Mucosa of rectum (tissue), 2 donors: ENCODE data around the gene SYNE2.

Source experiments
- H3K27ac ChIP-seq, 2 donors: one replicate each; pipeline ENCODE4 v1.7.0; 2013; ENCODE audit warnings: inconsistent platforms in 2 of 2, low read depth in 2 of 2, low read length in 2 of 2
- H3K27me3 ChIP-seq, 2 donors: one replicate each; pipeline ENCODE4 v1.7.0; 2013; ENCODE audit warnings: low read length in 2 of 2; ENCODE audit not compliant: control insufficient read depth in 2 of 2, insufficient read depth in 2 of 2
- H3K36me3 ChIP-seq, 2 donors: one replicate each; pipeline ENCODE4 v1.7.0; 2013; ENCODE audit warnings: low read length in 2 of 2; ENCODE audit not compliant: control insufficient read depth in 2 of 2, insufficient read depth in 2 of 2
- H3K4me1 ChIP-seq, 2 donors: one replicate each; pipeline ENCODE4 v1.7.0; 2013; ENCODE audit warnings: low read length in 2 of 2, mild to moderate bottlenecking in 1 of 2; ENCODE audit not compliant: control insufficient read depth in 2 of 2, insufficient read depth in 2 of 2
- H3K4me3 ChIP-seq, 2 donors: one replicate each; pipeline ENCODE4 v1.7.0; 2013; ENCODE audit warnings: low read length in 2 of 2
- H3K9ac ChIP-seq, 2 donors: one replicate each; pipeline ENCODE4 v1.7.0; 2013; ENCODE audit warnings: low read length in 2 of 2, low read depth in 1 of 2, mild to moderate bottlenecking in 1 of 2
- H3K9me3 ChIP-seq, 2 donors: one replicate each; pipeline ENCODE4 v1.7.0; 2013; ENCODE audit warnings: low read length in 2 of 2; ENCODE audit not compliant: control insufficient read depth in 2 of 2
- donor health status: healthy.
- donor health status: Normal muscosa, but diverticular disease.

SYNE2 gene

GRCh38 chr14:63891148-63891975 is 38.6 kb downstream of the SYNE2 start:
- no peak overlapping the region for H3K4me3 ChIP-seq
- no peak overlapping the region for H3K27ac ChIP-seq
- H3K36me3 ChIP-seq = no peaks in the 10 kb centered on the region
- H3K27me3 ChIP-seq = no peaks in the 10 kb centered on the region
- no peaks in the 10 kb centered on the region for H3K9me3 ChIP-seq
- H3K9ac ChIP-seq = no peak overlapping the region
- peaks cover 24 to 25% of the 10 kb centered on the region in 2 donors for H3K4me1 ChIP-seq

- no peaks in the 10 kb centered on the region for H3K36me3 ChIP-seq
- H3K27me3 ChIP-seq = no peaks in the 10 kb centered on the region
- H3K9me3 ChIP-seq = no peaks in the 10 kb centered on the region
- H3K4me1 ChIP-seq = peaks cover 25 to 28% of the 10 kb centered on the region in 2 donors
- H3K27ac ChIP-seq = no peak overlapping the region
- no peak overlapping the region for H3K9ac ChIP-seq
- H3K4me3 ChIP-seq = no peak overlapping the region
Observed at GRCh38 chr14:63892265-63892664, 39.5 kb downstream of the SYNE2 start.

GRCh38 chr14:63893701-63894458 is 41.1 kb downstream of the SYNE2 start:
- Histone ChIP-seq H3K27me3 (no peaks in the 10 kb centered on the region), H3K4me1 (peaks cover 22 to 25% of the 10 kb centered on the region in 2 donors), H3K9me3 (no peaks in the 10 kb centered on the region), H3K27ac (no peak overlapping the region), H3K9ac (no peak overlapping the region), H3K36me3 (no peaks in the 10 kb centered on the region), H3K4me3 (no peak overlapping the region)

GRCh38 chr14:63895510-63895909 is 42.7 kb downstream of the SYNE2 start:
- no peak overlapping the region for H3K9ac ChIP-seq
- H3K4me1 ChIP-seq = peaks cover 19 to 23% of the 10 kb centered on the region in 2 donors
- no peak overlapping the region for H3K27ac ChIP-seq
- no peak overlapping the region for H3K4me3 ChIP-seq
- H3K9me3 ChIP-seq = no peaks in the 10 kb centered on the region
- no peaks in the 10 kb centered on the region for H3K27me3 ChIP-seq
- H3K36me3 ChIP-seq = no peaks in the 10 kb centered on the region

- Histone ChIP-seq H3K36me3 (no peaks in the 10 kb centered on the region), H3K27me3 (no peaks in the 10 kb centered on the region), H3K9ac (peak overlapping the region in 1 of 2 donors; percentile 35), H3K4me3 (peak overlapping the region; percentile 13 to 23), H3K9me3 (no peaks in the 10 kb centered on the region), H3K27ac (peak overlapping the region; percentile 18 to 68), H3K4me1 (peaks cover 12 to 17% of the 10 kb centered on the region in 2 donors)
Observed at GRCh38 chr14:63896278-63896720, 43.5 kb downstream of the SYNE2 start.

- Histone ChIP-seq H3K4me1 (peaks cover 7 to 12% of the 10 kb centered on the region in 2 donors), H3K36me3 (no peaks in the 10 kb centered on the region), H3K27me3 (no peaks in the 10 kb centered on the region), H3K9me3 (no peaks in the 10 kb centered on the region), H3K4me3 (no peak overlapping the region), H3K27ac (no peak overlapping the region), H3K9ac (no peak overlapping the region)
Observed at GRCh38 chr14:63897721-63898163, 44.9 kb downstream of the SYNE2 start.

- peaks cover 3 to 9% of the 10 kb centered on the region in 2 donors for H3K4me1 ChIP-seq
- no peak overlapping the region for H3K4me3 ChIP-seq
- H3K36me3 ChIP-seq = no peaks in the 10 kb centered on the region
- no peak overlapping the region for H3K9ac ChIP-seq
- H3K27me3 ChIP-seq = no peaks in the 10 kb centered on the region
- no peaks in the 10 kb centered on the region for H3K9me3 ChIP-seq
- no peak overlapping the region for H3K27ac ChIP-seq
Observed at GRCh38 chr14:63899953-63900352, 47.1 kb downstream of the SYNE2 start.

GRCh38 chr14:63901434-63902085 is 48.8 kb downstream of the SYNE2 start:
- Histone ChIP-seq H3K9ac (no peak overlapping the region), H3K4me3 (no peak overlapping the region), H3K27ac (no peak overlapping the region), H3K4me1 (peaks cover 0 to 3% of the 10 kb centered on the region in 2 donors), H3K27me3 (no peaks in the 10 kb centered on the region), H3K9me3 (no peaks in the 10 kb centered on the region), H3K36me3 (no peaks in the 10 kb centered on the region)

GRCh38 chr14:63902375-63902976 is 49.7 kb downstream of the SYNE2 start:
- Histone ChIP-seq H3K9me3 (no peaks in the 10 kb centered on the region), H3K4me3 (no peak overlapping the region), H3K4me1 (no peaks in the 10 kb centered on the region), H3K36me3 (no peaks in the 10 kb centered on the region), H3K9ac (no peak overlapping the region), H3K27ac (no peak overlapping the region), H3K27me3 (no peaks in the 10 kb centered on the region)
